ENCODE measurements around the gene RNPS1.

RNPS1 gene

GRCh38 chr16:2237102-2237482 lies 30.8 kb downstream of the RNPS1 start:
- no peak overlapping the region for H3K4me3 ChIP-seq (ENCODE audit: low read depth in 1 of 2, low read length in 2 of 2)
- H3K9me3 ChIP-seq (ENCODE audit: low read length): no peaks in the 10 kb centered on the region
- no peak overlapping the region for H3K9ac ChIP-seq (ENCODE audit: low read length)
- H3K27ac ChIP-seq (ENCODE audit: low read depth, low read length): no peak overlapping the region
- H3K27me3 ChIP-seq (ENCODE audit: control insufficient read depth in 1 of 2, insufficient read depth in 2 of 2, low read length in 2 of 2): peaks cover 8 to 43% of the 10 kb centered on the region in 2 donors
- peaks cover 38% of the 10 kb centered on the region for H3K36me3 ChIP-seq (ENCODE audit: insufficient read depth, low read length)
- H3K4me1 ChIP-seq (ENCODE audit: insufficient read depth, low read length): peaks cover 12% of the 10 kb centered on the region

- Histone ChIP-seq H3K4me1 (ENCODE audit: insufficient read depth, low read length) (peaks cover 12% of the 10 kb centered on the region), H3K9ac (ENCODE audit: low read length) (no peak within 1 kb of the TSS), H3K27me3 (ENCODE audit: control insufficient read depth in 1 of 2, insufficient read depth in 2 of 2, low read length in 2 of 2) (peaks cover 8 to 45% of the 10 kb centered on the region in 2 donors), H3K36me3 (ENCODE audit: insufficient read depth, low read length) (peaks cover 44% of the 10 kb centered on the region), H3K4me3 (ENCODE audit: low read depth in 1 of 2, low read length in 2 of 2) (no peak within 1 kb of the TSS), H3K27ac (ENCODE audit: low read depth, low read length) (no peak within 1 kb of the TSS), H3K9me3 (ENCODE audit: low read length) (no peaks in the 10 kb centered on the region)
Observed at GRCh38 chr16:2236337-2237101, 31.4 kb downstream of the RNPS1 start, which contains the start of gene DNASE1L2. DNASE1L2 (plus strand) TSS chr16:2236444; CDS start chr16:2236817, 373 bp downstream.

- Histone ChIP-seq H3K36me3 (ENCODE audit: insufficient read depth, low read length) (peaks cover 49% of the 10 kb centered on the region), H3K9me3 (ENCODE audit: low read length) (no peaks in the 10 kb centered on the region), H3K27me3 (ENCODE audit: control insufficient read depth in 1 of 2, insufficient read depth in 2 of 2, low read length in 2 of 2) (peaks cover 8 to 45% of the 10 kb centered on the region in 2 donors), H3K4me3 (ENCODE audit: low read depth in 1 of 2, low read length in 2 of 2) (no peak overlapping the region), H3K27ac (ENCODE audit: low read depth, low read length) (no peak overlapping the region), H3K9ac (ENCODE audit: low read length) (no peak overlapping the region), H3K4me1 (ENCODE audit: insufficient read depth, low read length) (peaks cover 12% of the 10 kb centered on the region)
Observed at GRCh38 chr16:2235695-2236336, 32.1 kb downstream of the RNPS1 start.

GRCh38 chr16:2235234-2235651 lies 32.7 kb downstream of the RNPS1 start:
- peaks cover 49% of the 10 kb centered on the region for H3K36me3 ChIP-seq (ENCODE audit: insufficient read depth, low read length)
- no peak overlapping the region for H3K27ac ChIP-seq (ENCODE audit: low read depth, low read length)
- no peak overlapping the region for H3K4me3 ChIP-seq (ENCODE audit: low read depth in 1 of 2, low read length in 2 of 2)
- no peak overlapping the region for H3K9ac ChIP-seq (ENCODE audit: low read length)
- H3K9me3 ChIP-seq (ENCODE audit: low read length): no peaks in the 10 kb centered on the region
- H3K27me3 ChIP-seq (ENCODE audit: control insufficient read depth in 1 of 2, insufficient read depth in 2 of 2, low read length in 2 of 2): peaks cover 8 to 45% of the 10 kb centered on the region in 2 donors
- peaks cover 12% of the 10 kb centered on the region for H3K4me1 ChIP-seq (ENCODE audit: insufficient read depth, low read length)

GRCh38 chr16:2234813-2235170 lies 33.1 kb downstream of the RNPS1 start:
- Histone ChIP-seq H3K4me1 (ENCODE audit: insufficient read depth, low read length) (peaks cover 12% of the 10 kb centered on the region), H3K27me3 (ENCODE audit: control insufficient read depth in 1 of 2, insufficient read depth in 2 of 2, low read length in 2 of 2) (peaks cover 8 to 45% of the 10 kb centered on the region in 2 donors), H3K27ac (ENCODE audit: low read depth, low read length) (no peak overlapping the region), H3K36me3 (ENCODE audit: insufficient read depth, low read length) (peaks cover 53% of the 10 kb centered on the region), H3K9me3 (ENCODE audit: low read length) (no peaks in the 10 kb centered on the region), H3K4me3 (ENCODE audit: low read depth in 1 of 2, low read length in 2 of 2) (no peak overlapping the region), H3K9ac (ENCODE audit: low read length) (no peak overlapping the region)

GRCh38 chr16:2233872-2234812 lies 33.8 kb downstream of the RNPS1 start:
- Histone ChIP-seq H3K27ac (ENCODE audit: low read depth, low read length) (no peak overlapping the region), H3K9me3 (ENCODE audit: low read length) (no peaks in the 10 kb centered on the region), H3K27me3 (ENCODE audit: control insufficient read depth in 1 of 2, insufficient read depth in 2 of 2, low read length in 2 of 2) (peaks cover 8 to 45% of the 10 kb centered on the region in 2 donors), H3K36me3 (ENCODE audit: insufficient read depth, low read length) (peaks cover 53% of the 10 kb centered on the region), H3K4me3 (ENCODE audit: low read depth in 1 of 2, low read length in 2 of 2) (no peak overlapping the region), H3K4me1 (ENCODE audit: insufficient read depth, low read length) (peaks cover 12% of the 10 kb centered on the region), H3K9ac (ENCODE audit: low read length) (no peak overlapping the region)

GRCh38 chr16:2233046-2233775 lies 34.7 kb downstream of the RNPS1 start:
- Histone ChIP-seq H3K36me3 (ENCODE audit: insufficient read depth, low read length) (peaks cover 59% of the 10 kb centered on the region), H3K9me3 (ENCODE audit: low read length) (no peaks in the 10 kb centered on the region), H3K27me3 (ENCODE audit: control insufficient read depth in 1 of 2, insufficient read depth in 2 of 2, low read length in 2 of 2) (peaks cover 8 to 42% of the 10 kb centered on the region in 2 donors), H3K4me1 (ENCODE audit: insufficient read depth, low read length) (peaks cover 12% of the 10 kb centered on the region), H3K27ac (ENCODE audit: low read depth, low read length) (no peak overlapping the region), H3K9ac (ENCODE audit: low read length) (no peak overlapping the region), H3K4me3 (ENCODE audit: low read depth in 1 of 2, low read length in 2 of 2) (no peak overlapping the region)

GRCh38 chr16:2232094-2232990 lies 35.6 kb downstream of the RNPS1 start:
- Histone ChIP-seq H3K4me1 (ENCODE audit: insufficient read depth, low read length) (peaks cover 12% of the 10 kb centered on the region), H3K36me3 (ENCODE audit: insufficient read depth, low read length) (peaks cover 59% of the 10 kb centered on the region), H3K9me3 (ENCODE audit: low read length) (no peaks in the 10 kb centered on the region), H3K27ac (ENCODE audit: low read depth, low read length) (no peak overlapping the region), H3K9ac (ENCODE audit: low read length) (no peak overlapping the region), H3K27me3 (ENCODE audit: control insufficient read depth in 1 of 2, insufficient read depth in 2 of 2, low read length in 2 of 2) (peaks cover 8 to 33% of the 10 kb centered on the region in 2 donors), H3K4me3 (ENCODE audit: low read depth in 1 of 2, low read length in 2 of 2) (no peak overlapping the region)

GRCh38 chr16:2231016-2231931 lies 36.7 kb downstream of the RNPS1 start:
- Histone ChIP-seq H3K9ac (ENCODE audit: low read length) (no peak overlapping the region), H3K27me3 (ENCODE audit: control insufficient read depth in 1 of 2, insufficient read depth in 2 of 2, low read length in 2 of 2) (peaks cover 5 to 22% of the 10 kb centered on the region in 2 donors), H3K36me3 (ENCODE audit: insufficient read depth, low read length) (peaks cover 59% of the 10 kb centered on the region), H3K9me3 (ENCODE audit: low read length) (no peaks in the 10 kb centered on the region), H3K4me1 (ENCODE audit: insufficient read depth, low read length) (peaks cover 8% of the 10 kb centered on the region), H3K27ac (ENCODE audit: low read depth, low read length) (no peak overlapping the region), H3K4me3 (ENCODE audit: low read depth in 1 of 2, low read length in 2 of 2) (no peak overlapping the region)
